GM19099 (cell line): Measurements from ENCODE around the gene FSHR.

ENCODE experiments used
- POLR2A ChIP-seq: IDR thresholded peaks from 3 replicates; pipeline ENCODE4 v1.6.1; 2011; ENCODE audit warnings: low read depth; ENCODE audit not compliant: insufficient read length; ENCODE audit errors: extremely low read depth

The FSHR gene

GRCh38 chr2:49021271-49021670, 133.0 kb downstream of the FSHR start:
- TF ChIP-seq POLR2A: no peak

- TF ChIP-seq POLR2A: no peak
Observed at GRCh38 chr2:49005261-49005660, 149.1 kb downstream of the FSHR start.

- no peak for TF ChIP-seq POLR2A
Observed at GRCh38 chr2:49004036-49004626, 150.2 kb downstream of the FSHR start.

GRCh38 chr2:49003201-49003600, 151.1 kb downstream of the FSHR start:
- no peak for TF ChIP-seq POLR2A

- TF ChIP-seq POLR2A: no peak
Observed at GRCh38 chr2:49002750-49003149, 151.6 kb downstream of the FSHR start.

- no peak for TF ChIP-seq POLR2A
Observed at GRCh38 chr2:49000695-49001094, 153.6 kb downstream of the FSHR start.

- TF ChIP-seq POLR2A: no peak
Observed at GRCh38 chr2:48998449-48998848, 155.9 kb downstream of the FSHR start.

GRCh38 chr2:48993576-48993975, 160.7 kb downstream of the FSHR start:
- TF ChIP-seq POLR2A: no peak

- peak; percentile 27 for TF ChIP-seq POLR2A
Observed at GRCh38 chr2:48991415-48992131, 162.7 kb downstream of the FSHR start.

GRCh38 chr2:48984922-48985321, 169.4 kb downstream of the FSHR start:
- no peak for TF ChIP-seq POLR2A

- no peak for TF ChIP-seq POLR2A
Observed at GRCh38 chr2:48983551-48983950, 170.8 kb downstream of the FSHR start.

GRCh38 chr2:48982887-48983435, 171.4 kb downstream of the FSHR start:
- no peak for TF ChIP-seq POLR2A

- no peak for TF ChIP-seq POLR2A
Observed at GRCh38 chr2:48980846-48981245, 173.5 kb downstream of the FSHR start.

- TF ChIP-seq POLR2A: no peak
Observed at GRCh38 chr2:48979691-48980090, 174.6 kb downstream of the FSHR start.

- TF ChIP-seq POLR2A: no peak
Observed at GRCh38 chr2:48978131-48978530, 176.2 kb downstream of the FSHR start.

GRCh38 chr2:48971801-48972200, 182.5 kb downstream of the FSHR start:
- TF ChIP-seq POLR2A: no peak
